PFSK-1 (cell line): ENCODE data around the gene TECTA.

ENCODE experiments used
- POLR2AphosphoS5 ChIP-seq: IDR thresholded peaks from 2 replicates; pipeline ENCODE4 v1.6.1; 2012; ENCODE audit warnings: low read depth, mild to moderate bottlenecking, control low read depth, low read length, moderate library complexity
- SIN3A ChIP-seq: IDR thresholded peaks from 2 replicates; pipeline ENCODE4 v1.6.1; 2012; ENCODE audit warnings: mild to moderate bottlenecking, low read length, moderate library complexity, borderline replicate concordance; ENCODE audit not compliant: insufficient read depth
- TAF1 ChIP-seq: IDR thresholded peaks from 2 replicates; pipeline ENCODE4 v1.6.1; 2012; ENCODE audit warnings: low read length, control low read depth, borderline replicate concordance; ENCODE audit not compliant: insufficient read depth

- TF ChIP-seq POLR2AphosphoS5 (no peak), SIN3A (no peak), TAF1 (no peak)
Observed at GRCh38 chr11:121095561-121095960, 5.5 kb upstream of the TECTA start.
